Liver (tissue), 9 donors: ENCODE data around the gene GXYLT1. TPM values are rescaled to one million over a fixed set of nuclear protein-coding genes. Genes with fewer than 3 reads are reported as not detected.

Experiments used
- DNase-seq: peaks from one replicate; pipeline ENCODE4 v3.0.0-alpha.2; 2017; ENCODE audit warnings: low spot score
- H3K27ac ChIP-seq, 2 donors: one replicate each; pipeline ENCODE4 v1.7.0; 2013; ENCODE audit warnings: inconsistent platforms in 2 of 2, low read length in 2 of 2, control low read depth in 1 of 2, low read depth in 1 of 2, mild to moderate bottlenecking in 1 of 2
- H3K27me3 ChIP-seq, 4 donors: one replicate each; pipeline versions ENCODE4 v1.6.1 to v1.7.0; 2013; ENCODE audit warnings: low read length in 3 of 4, inconsistent platforms in 1 of 4, mild to moderate bottlenecking in 1 of 4, moderate library complexity in 1 of 4; ENCODE audit not compliant: control insufficient read depth in 4 of 4, insufficient read depth in 4 of 4
- H3K36me3 ChIP-seq, 4 donors: one replicate each; pipeline versions ENCODE4 v1.6.1 to v1.7.0; 2013; ENCODE audit warnings: low read length in 3 of 4, mild to moderate bottlenecking in 3 of 4, low read depth in 1 of 4, moderate library complexity in 1 of 4; ENCODE audit not compliant: control insufficient read depth in 4 of 4, insufficient read depth in 3 of 4
- H3K4me1 ChIP-seq, 4 donors: one replicate each; pipeline versions ENCODE4 v1.6.1 to v1.7.0; 2013; ENCODE audit warnings: low read length in 3 of 4, mild to moderate bottlenecking in 3 of 4, moderate library complexity in 1 of 4; ENCODE audit not compliant: control insufficient read depth in 4 of 4, insufficient read depth in 4 of 4
- H3K4me3 ChIP-seq, 3 donors: one replicate each; pipeline versions ENCODE4 v1.6.1 to v1.7.0; 2013; ENCODE audit warnings: low read length in 3 of 3, control low read depth in 1 of 3, low read depth in 1 of 3, mild to moderate bottlenecking in 1 of 3
- H3K9ac ChIP-seq, 2 donors: one replicate each; pipeline ENCODE4 v1.7.0; 2013; ENCODE audit warnings: low read length in 2 of 2, mild to moderate bottlenecking in 2 of 2, moderate library complexity in 2 of 2, control low read depth in 1 of 2, low read depth in 1 of 2
- H3K9me3 ChIP-seq, 4 donors: one replicate each; pipeline versions ENCODE4 v1.6.1 to v1.7.0; 2013; ENCODE audit warnings: low read length in 3 of 4; ENCODE audit not compliant: control insufficient read depth in 4 of 4
- ATF3 ChIP-seq: IDR thresholded peaks from 2 replicates; pipeline ENCODE4 v1.6.1; 2016; ENCODE audit warnings: antibody characterized with exemption
- EGR1 ChIP-seq, 2 donors: IDR thresholded peaks; 2 replicates each; pipeline ENCODE4 v1.6.1; 2016 to 2018; ENCODE audit warnings: antibody characterized with exemption in 2 of 2, low read depth in 2 of 2
- GABPA ChIP-seq, 2 donors: IDR thresholded peaks in 1 of 2; conservative IDR thresholded peaks in 1 of 2; 2 replicates each; pipeline ENCODE4 v1.6.1; 2016; ENCODE audit warnings: antibody characterized with exemption in 2 of 2, mild to moderate bottlenecking in 1 of 2, moderate library complexity in 1 of 2
- HNF4A ChIP-seq, 2 donors: conservative IDR thresholded peaks; 2 replicates each; pipeline ENCODE4 v1.6.1; 2016; ENCODE audit warnings: antibody characterized with exemption in 2 of 2, mild to moderate bottlenecking in 2 of 2
- HNF4G ChIP-seq: IDR thresholded peaks from 2 replicates; pipeline ENCODE4 v1.6.1; 2016; ENCODE audit warnings: antibody characterized with exemption
- JUND ChIP-seq, 2 donors: IDR thresholded peaks; 2 replicates each; pipeline ENCODE4 v1.6.1; 2016; ENCODE audit warnings: antibody characterized with exemption in 2 of 2
- NR2F2 ChIP-seq: IDR thresholded peaks from 2 replicates; pipeline ENCODE4 v1.6.1; 2016; ENCODE audit warnings: antibody characterized with exemption
- RAD21 ChIP-seq, 2 donors: IDR thresholded peaks; 2 replicates each; pipeline ENCODE4 v1.6.1; 2016; ENCODE audit warnings: antibody characterized with exemption in 2 of 2, mild to moderate bottlenecking in 2 of 2
- REST ChIP-seq: IDR thresholded peaks from 2 replicates; pipeline ENCODE4 v1.6.1; 2016; ENCODE audit warnings: antibody characterized with exemption, mild to moderate bottlenecking
- RXRA ChIP-seq, 2 donors: IDR thresholded peaks; 2 replicates each; pipeline ENCODE4 v1.6.1; 2017 to 2018; ENCODE audit warnings: antibody characterized with exemption in 2 of 2, mild to moderate bottlenecking in 1 of 2
- SP1 ChIP-seq: IDR thresholded peaks from 2 replicates; pipeline ENCODE4 v1.6.1; 2018; ENCODE audit warnings: antibody characterized with exemption, mild to moderate bottlenecking
- TAF1 ChIP-seq: conservative IDR thresholded peaks from 2 replicates; pipeline ENCODE4 v1.6.1; 2016; ENCODE audit warnings: antibody characterized with exemption, mild to moderate bottlenecking
- YY1 ChIP-seq: IDR thresholded peaks from 2 replicates; pipeline ENCODE4 v1.6.1; 2016; ENCODE audit warnings: antibody characterized with exemption, mild to moderate bottlenecking
- WGBS: extraction: QIAGEN DNeasy Blood & Tissue Kit; methylation state at CpG from one replicate; pipeline ENCODE4 v1.1.7; 2013; 5-methylcytosine and 5-hydroxymethylcytosine counted together
- polyA plus RNA-seq, 2 donors: library from polyadenylated mRNA; stranded (reverse) in 1 of 2; unstranded in 1 of 2; fragments of 200-250 nt in 1 of 2; fragments of >200 nt in 1 of 2; fragmentation: Nextera tagmentation in 1 of 2; extraction: Ambion mirVana in 1 of 2; gene quantifications; one replicate each; pipeline versions ENCODE4 v1.2.1 to v1.2.3, GENCODE V29; 2013 to 2015
- total RNA-seq, 2 donors: library from RNA; depleted of rRNA; stranded (reverse); fragments of >200 nt; gene quantifications; one replicate each; pipeline ENCODE4 v1.2.3, GENCODE V29; 2014
- donor health status: healthy.
- donor health status: healthy.
- donor health status: healthy.
- donor health status: healthy.
- donor health status: healthy.

GXYLT1 gene
- 10 to 100 TPM; 11.2 to 13.7 TPM for total RNA-seq
- 1 to 10 TPM; 2.8 to 4.0 TPM for polyA plus RNA-seq

GRCh38 chr12:42144408-42145196 lies at the start of gene GXYLT1:
TSS of gene GXYLT1 (minus strand) at chr12:42144874. CDS start at chr12:42144646, 228 bp downstream.
- Histone ChIP-seq H3K9ac (peak within 1 kb of the TSS; percentile 30 to 77), H3K9me3 (no peaks in the 10 kb centered on the region)
- peak; percentile 90 for DNase-seq

DNA sequence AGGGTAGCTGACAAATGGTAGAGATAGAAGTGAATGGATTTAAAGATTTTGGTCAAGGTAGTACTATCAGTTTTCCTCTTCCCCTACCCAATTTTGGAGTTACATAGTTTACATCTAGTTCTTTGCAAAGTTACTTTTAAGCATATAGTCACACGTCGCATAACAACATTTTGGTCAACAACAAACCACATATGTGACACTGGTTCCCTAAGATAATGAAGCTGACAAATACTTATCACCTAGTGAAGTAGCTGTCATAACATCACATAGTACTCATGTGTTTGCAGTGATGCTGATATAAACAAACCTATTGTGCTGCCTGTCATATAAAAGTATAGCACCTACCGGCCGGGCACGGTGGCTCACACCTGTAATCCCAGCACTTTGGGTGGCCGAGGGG lies 48.0 kb upstream of the GXYLT1 start:
- WGBS = 96% methylated on average over 6 of the region's 6 CpGs
- Histone ChIP-seq H3K27me3 (no peaks in the 10 kb centered on the region), H3K9me3 (no peaks in the 10 kb centered on the region), H3K27ac (no peak overlapping the region), H3K36me3 (peaks cover 2 to 15% (median 3%) of the 10 kb centered on the region in 4 donors), H3K4me1 (no peaks in the 10 kb centered on the region), H3K4me3 (no peak overlapping the region), H3K9ac (no peak overlapping the region)
- no peak for TF ChIP-seq JUND (IDR thresholded peaks at IDR 0.05)
- no peak for TF ChIP-seq HNF4A (conservative IDR thresholded peaks at IDR 0.05)
- TF ChIP-seq REST = no peak
- TF ChIP-seq HNF4G = no peak
- no peak for TF ChIP-seq EGR1 (IDR thresholded peaks at IDR 0.05; ENCODE audit: low read depth in 2 of 2)
- TF ChIP-seq TAF1 = no peak
- TF ChIP-seq ATF3 = no peak
- no peak for TF ChIP-seq SP1
- TF ChIP-seq NR2F2 = no peak
- TF ChIP-seq RXRA (IDR thresholded peaks at IDR 0.05) = no peak
- no peak for DNase-seq

More at GRCh38 chr12:42144408-42145196, at the start of gene GXYLT1:
- Histone ChIP-seq H3K4me1 (peaks cover 0 to 20% (median 15%) of the 10 kb centered on the region in 4 donors), H3K4me3 (peak within 1 kb of the TSS; percentile 84 to 97 (median 87)), H3K27ac (peak within 1 kb of the TSS; percentile 84 to 86), H3K36me3 (no peaks in the 10 kb centered on the region), H3K27me3 (no peaks in the 10 kb centered on the region)
- WGBS = under 1% methylated on average over 106 of the region's 106 CpGs
- TF ChIP-seq GABPA (IDR thresholded peaks at IDR 0.05 in 1 of 2, conservative IDR thresholded peaks at IDR 0.05 in 1 of 2) (peak in 1 of 2 donors; percentile 75), EGR1 (IDR thresholded peaks at IDR 0.05; ENCODE audit: low read depth in 2 of 2) (peak; percentile 65 to 87), REST (peak; percentile 44), TAF1 (no peak), HNF4A (conservative IDR thresholded peaks at IDR 0.05) (no peak), RAD21 (IDR thresholded peaks at IDR 0.05) (peak; percentile 17 to 49), SP1 (peak; percentile 32), YY1 (peak; percentile 56)
